Activated naive CD8-positive, alpha-beta T cell treated with anti-CD3 and anti-CD28 coated beads, Interleukin-2, amount 10 ng/mL, durations not matched to agents 7 days and 5 days (primary cell): ENCODE results near the gene CWC27. TPM values are rescaled to one million over a fixed set of nuclear protein-coding genes. Genes with fewer than 3 reads are reported as not detected.

Experiments used
- ATAC-seq: fragments of 150-1000 bp; cut with Tn5 transposase; one replicate; pipeline ENCODE4 v1.10.0; 2021; ENCODE audit warnings: low read depth, moderate library complexity
- POLR2A ChIA-PET: fragments of 350-600 bp; sonication (Branson Sonifier 250); formaldehyde crosslinking; loops from one replicate; lab custom pipeline; 2021; ENCODE audit warnings: antibody characterized with exemption; lab: Charles Lee
- DNase-seq: peaks from one replicate; pipeline ENCODE4 v3.0.0; 2021
- H3K27ac Mint-ChIP-seq: one replicate; pipeline ENCODE4 v1.8.0; 2022; ENCODE audit warnings: mild to moderate bottlenecking, mixed read lengths
- H3K27me3 Mint-ChIP-seq: one replicate; pipeline ENCODE4 v1.8.0; 2022; ENCODE audit warnings: mild to moderate bottlenecking, moderate library complexity, mixed read lengths
- H3K36me3 Mint-ChIP-seq: one replicate; pipeline ENCODE4 v1.8.0; 2021; ENCODE audit warnings: mild to moderate bottlenecking, mixed read lengths
- H3K4me1 Mint-ChIP-seq: one replicate; pipeline ENCODE4 v1.8.0; 2021; ENCODE audit warnings: mixed read lengths
- H3K4me3 Mint-ChIP-seq: one replicate; pipeline ENCODE4 v1.8.0; 2022; ENCODE audit warnings: mild to moderate bottlenecking, moderate library complexity, mixed read lengths
- H3K9me3 Mint-ChIP-seq: one replicate; pipeline ENCODE4 v1.8.0; 2021; ENCODE audit warnings: mixed read lengths
- total RNA-seq, 2 experiments: library from RNA; stranded (reverse); gene quantifications; one replicate each; pipeline ENCODE4 v1.2.3, GENCODE V29; 2021

The CWC27 gene
- total RNA-seq, 2 experiments from 2014 or later: 20.3 to 23.0 TPM

- H3K9me3 Mint-ChIP-seq: peaks cover 5% of the 10 kb centered on the region
- no peak for DNase-seq
- H3K36me3 Mint-ChIP-seq: peaks cover 10% of the 10 kb centered on the region
- H3K4me3 Mint-ChIP-seq: no peak overlapping the region
- POLR2A ChIA-PET: no interaction called here
- no peaks in the 10 kb centered on the region for H3K27me3 Mint-ChIP-seq
- no peak for ATAC-seq
- no peak overlapping the region for H3K27ac Mint-ChIP-seq
- H3K4me1 Mint-ChIP-seq: no peaks in the 10 kb centered on the region
Measured at GRCh38 chr5:64963278-64963677, 194.5 kb downstream of the CWC27 start.

- POLR2A ChIA-PET: no interaction called here
- Mint-ChIP-seq H3K27me3 (no peaks in the 10 kb centered on the region), H3K27ac (no peak overlapping the region), H3K36me3 (peaks cover 13% of the 10 kb centered on the region), H3K4me1 (peaks cover 2% of the 10 kb centered on the region), H3K4me3 (no peak overlapping the region), H3K9me3 (peaks cover 3% of the 10 kb centered on the region)
- DNase-seq: no peak
- ATAC-seq: no peak
Measured at GRCh38 chr5:64968591-64969110, 199.9 kb downstream of the CWC27 start.

- no peak overlapping the region for H3K27ac Mint-ChIP-seq
- H3K9me3 Mint-ChIP-seq: peaks cover 5% of the 10 kb centered on the region
- H3K4me3 Mint-ChIP-seq: no peak overlapping the region
- ATAC-seq (no peak), DNase-seq (no peak)
- peaks cover 2% of the 10 kb centered on the region for H3K4me1 Mint-ChIP-seq
- peaks cover 14% of the 10 kb centered on the region for H3K36me3 Mint-ChIP-seq
- H3K27me3 Mint-ChIP-seq: no peaks in the 10 kb centered on the region
- POLR2A ChIA-PET: no interaction called here
Measured at GRCh38 chr5:64969578-64969977, 200.8 kb downstream of the CWC27 start.

- H3K9me3 Mint-ChIP-seq: peaks cover 5% of the 10 kb centered on the region
- POLR2A ChIA-PET: no interaction called here
- DNase-seq: no peak
- no peak overlapping the region for H3K4me3 Mint-ChIP-seq
- H3K27ac Mint-ChIP-seq: no peak overlapping the region
- H3K36me3 Mint-ChIP-seq: peaks cover 15% of the 10 kb centered on the region
- ATAC-seq: no peak
- H3K4me1 Mint-ChIP-seq: peaks cover 2% of the 10 kb centered on the region
- no peaks in the 10 kb centered on the region for H3K27me3 Mint-ChIP-seq
Measured at GRCh38 chr5:64971513-64971912, 202.8 kb downstream of the CWC27 start.

- Mint-ChIP-seq H3K9me3 (peaks cover 5% of the 10 kb centered on the region), H3K36me3 (peaks cover 18% of the 10 kb centered on the region), H3K4me3 (no peak overlapping the region), H3K27me3 (no peaks in the 10 kb centered on the region), H3K4me1 (peaks cover 2% of the 10 kb centered on the region), H3K27ac (no peak overlapping the region)
- DNase-seq: no peak
- POLR2A ChIA-PET: no interaction called here
- no peak for ATAC-seq
Measured at GRCh38 chr5:64971990-64972389, 203.3 kb downstream of the CWC27 start.

GRCh38 chr5:64972591-64972990, 203.9 kb downstream of the CWC27 start:
- ATAC-seq: no peak
- H3K4me3 Mint-ChIP-seq: no peak overlapping the region
- peaks cover 2% of the 10 kb centered on the region for H3K4me1 Mint-ChIP-seq
- no peaks in the 10 kb centered on the region for H3K27me3 Mint-ChIP-seq
- POLR2A ChIA-PET: no interaction called here
- no peak for DNase-seq
- peaks cover 5% of the 10 kb centered on the region for H3K9me3 Mint-ChIP-seq
- peaks cover 24% of the 10 kb centered on the region for H3K36me3 Mint-ChIP-seq
- no peak overlapping the region for H3K27ac Mint-ChIP-seq

GRCh38 chr5:64973215-64973614, 204.5 kb downstream of the CWC27 start:
- Mint-ChIP-seq H3K27me3 (no peaks in the 10 kb centered on the region), H3K4me1 (peaks cover 5% of the 10 kb centered on the region), H3K9me3 (peaks cover 5% of the 10 kb centered on the region), H3K27ac (no peak overlapping the region), H3K4me3 (no peak overlapping the region), H3K36me3 (peaks cover 29% of the 10 kb centered on the region)
- ATAC-seq (no peak), DNase-seq (no peak)
- POLR2A ChIA-PET: no interaction called here

- POLR2A ChIA-PET: no interaction called here
- H3K4me3 Mint-ChIP-seq: no peak overlapping the region
- H3K27ac Mint-ChIP-seq: no peak overlapping the region
- peaks cover 26% of the 10 kb centered on the region for H3K36me3 Mint-ChIP-seq
- peaks cover 3% of the 10 kb centered on the region for H3K4me1 Mint-ChIP-seq
- peaks cover 2% of the 10 kb centered on the region for H3K9me3 Mint-ChIP-seq
- no peaks in the 10 kb centered on the region for H3K27me3 Mint-ChIP-seq
- ATAC-seq: no peak
- DNase-seq: no peak
Measured at GRCh38 chr5:64977779-64978178, 209.0 kb downstream of the CWC27 start.

- Mint-ChIP-seq H3K36me3 (peaks cover 25% of the 10 kb centered on the region), H3K9me3 (peaks cover 2% of the 10 kb centered on the region), H3K4me3 (no peak overlapping the region), H3K27me3 (no peaks in the 10 kb centered on the region), H3K27ac (no peak overlapping the region), H3K4me1 (peaks cover 3% of the 10 kb centered on the region)
- ATAC-seq (no peak), DNase-seq (no peak)
- POLR2A ChIA-PET: no interaction called here
Measured at GRCh38 chr5:64978546-64978945, 209.8 kb downstream of the CWC27 start.

- ATAC-seq: no peak
- POLR2A ChIA-PET: interaction anchor here (1.1 kb wide), 1 partner anchor 10 kb away, joined by 3 read pairs; no protein-coding TSS in a partner anchor
Measured at GRCh38 chr5:64979531-64979930, 210.8 kb downstream of the CWC27 start.

GRCh38 chr5:64980176-64980575, 211.4 kb downstream of the CWC27 start:
- POLR2A ChIA-PET: no interaction called here
- Mint-ChIP-seq H3K4me1 (peaks cover 3% of the 10 kb centered on the region), H3K27me3 (no peaks in the 10 kb centered on the region), H3K36me3 (peaks cover 23% of the 10 kb centered on the region), H3K9me3 (no peaks in the 10 kb centered on the region), H3K4me3 (no peak overlapping the region), H3K27ac (no peak overlapping the region)
- ATAC-seq: no peak
- no peak for DNase-seq

More at GRCh38 chr5:64979531-64979930, 210.8 kb downstream of the CWC27 start:
- Mint-ChIP-seq H3K36me3 (peaks cover 23% of the 10 kb centered on the region), H3K9me3 (no peaks in the 10 kb centered on the region), H3K4me3 (no peak overlapping the region), H3K27me3 (no peaks in the 10 kb centered on the region), H3K27ac (no peak overlapping the region), H3K4me1 (peaks cover 3% of the 10 kb centered on the region)
- DNase-seq: no peak

- POLR2A ChIA-PET: no interaction called here
- ATAC-seq (no peak), DNase-seq (no peak)
- H3K9me3 Mint-ChIP-seq: peaks cover 2% of the 10 kb centered on the region
- no peak overlapping the region for H3K27ac Mint-ChIP-seq
- H3K36me3 Mint-ChIP-seq: peaks cover 34% of the 10 kb centered on the region
- H3K4me3 Mint-ChIP-seq: no peak overlapping the region
- H3K4me1 Mint-ChIP-seq: peaks cover 8% of the 10 kb centered on the region
- no peaks in the 10 kb centered on the region for H3K27me3 Mint-ChIP-seq
Measured at GRCh38 chr5:64987768-64988167, 219.0 kb downstream of the CWC27 start.

- POLR2A ChIA-PET: no interaction called here
- no peak overlapping the region for H3K4me3 Mint-ChIP-seq
- DNase-seq (no peak), ATAC-seq (no peak)
- H3K27me3 Mint-ChIP-seq: no peaks in the 10 kb centered on the region
- peaks cover under 1% of the 10 kb centered on the region for H3K9me3 Mint-ChIP-seq
- H3K4me1 Mint-ChIP-seq: peaks cover 3% of the 10 kb centered on the region
- no peak overlapping the region for H3K27ac Mint-ChIP-seq
- H3K36me3 Mint-ChIP-seq: peaks cover 5% of the 10 kb centered on the region
Measured at GRCh38 chr5:65009207-65009606, 240.5 kb downstream of the CWC27 start.

- peaks cover 3% of the 10 kb centered on the region for H3K36me3 Mint-ChIP-seq
- H3K4me3 Mint-ChIP-seq: no peak overlapping the region
- ATAC-seq (no peak), DNase-seq (no peak)
- H3K27ac Mint-ChIP-seq: no peak overlapping the region
- POLR2A ChIA-PET: no interaction called here
- H3K4me1 Mint-ChIP-seq: peaks cover 2% of the 10 kb centered on the region
- no peaks in the 10 kb centered on the region for H3K27me3 Mint-ChIP-seq
- H3K9me3 Mint-ChIP-seq: no peaks in the 10 kb centered on the region
Measured at GRCh38 chr5:65010841-65011240, 242.1 kb downstream of the CWC27 start.
